GM21786 (cell line): Measurements from ENCODE around the gene RNF182.
"Not testable (repeated sequence)": the region's sequence is repeated elsewhere in the genome, so short reads cannot be mapped to it uniquely, and the experiment has no call there.

Experiments used
- ATAC-seq: cut with Tn5 transposase; IDR thresholded peaks from one replicate; pipeline ENCODE4 v1.9.1; 2021; ENCODE audit not compliant: unreplicated experiment

RNF182 gene

DNA sequence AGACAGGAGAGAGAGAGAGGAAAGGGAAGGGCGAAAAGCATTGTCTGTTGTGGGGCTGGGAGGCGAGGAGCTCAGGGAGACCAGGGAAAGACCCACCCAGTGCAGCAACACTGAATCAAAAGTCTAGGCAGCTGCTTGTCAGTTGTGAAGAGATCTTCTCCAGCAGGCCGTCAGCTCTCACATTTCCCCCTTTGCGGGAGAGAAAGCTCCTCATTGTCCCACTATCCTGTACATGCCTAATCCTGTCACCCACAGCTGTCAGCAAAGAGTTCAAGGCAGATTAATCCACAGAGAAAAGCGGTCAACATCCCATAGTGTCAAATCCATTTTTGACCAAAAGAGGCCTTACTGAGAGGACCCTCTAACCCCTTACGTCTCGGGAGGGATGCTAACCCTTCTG, 27.3 kb downstream of the RNF182 start:
- no peak for ATAC-seq

DNA sequence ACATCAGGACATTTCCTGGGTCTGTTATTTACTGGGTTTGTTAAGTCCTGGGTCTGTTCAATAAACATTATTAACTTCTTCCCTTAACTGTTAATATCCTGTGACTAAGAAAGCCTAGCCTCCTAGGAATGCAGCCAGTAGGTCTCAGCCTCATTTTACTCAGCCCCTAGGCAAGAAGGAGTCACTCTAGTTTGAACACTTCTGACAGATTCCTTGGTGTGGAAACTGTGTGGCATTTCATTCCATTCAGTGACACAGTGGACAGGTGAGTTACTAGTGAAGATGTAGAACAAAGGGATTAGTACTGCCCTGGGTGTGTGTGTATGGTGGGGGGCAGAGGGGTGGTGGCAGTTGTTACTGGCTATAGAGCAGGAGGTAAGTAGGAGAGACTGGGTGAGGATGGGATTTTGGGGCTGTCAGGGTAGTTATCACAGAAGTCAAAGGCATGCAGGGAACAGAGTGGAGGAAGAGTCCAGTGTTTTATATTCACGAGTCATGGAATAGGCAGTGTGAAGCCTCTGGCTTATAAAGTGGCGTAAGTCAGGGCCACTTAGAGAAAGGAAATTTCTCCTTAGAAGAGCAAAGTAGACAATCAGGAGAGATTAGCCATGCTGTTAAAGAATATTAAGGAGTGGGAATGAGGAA, 28.4 kb downstream of the RNF182 start:
- ATAC-seq, result no peak

DNA sequence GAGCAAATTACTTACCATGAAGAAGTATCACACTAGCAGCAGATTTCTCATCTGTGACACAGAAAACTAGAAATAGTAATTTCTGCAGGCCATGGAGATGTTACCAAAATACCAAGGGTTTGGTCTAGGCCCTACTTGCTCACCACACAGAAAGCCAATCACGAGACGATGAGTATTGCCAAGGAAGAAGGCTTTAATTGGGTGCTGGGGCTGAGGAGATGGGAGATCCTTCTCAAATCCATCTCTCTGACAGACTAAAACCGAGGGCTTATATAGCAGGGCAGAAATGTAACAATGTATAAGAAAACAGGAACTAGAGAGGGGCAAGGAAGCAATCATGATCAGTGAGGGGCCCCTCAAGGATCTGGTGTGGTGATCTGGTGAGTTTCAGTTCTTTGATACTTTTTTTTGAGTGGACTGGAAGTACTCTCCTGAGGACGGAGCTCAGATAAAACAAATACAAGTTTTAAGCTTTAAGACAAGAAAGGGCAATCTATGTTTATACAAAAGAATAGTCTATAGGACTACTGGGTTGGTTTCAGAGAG, 40.9 kb downstream of the RNF182 start:
- ATAC-seq, result no peak

DNA sequence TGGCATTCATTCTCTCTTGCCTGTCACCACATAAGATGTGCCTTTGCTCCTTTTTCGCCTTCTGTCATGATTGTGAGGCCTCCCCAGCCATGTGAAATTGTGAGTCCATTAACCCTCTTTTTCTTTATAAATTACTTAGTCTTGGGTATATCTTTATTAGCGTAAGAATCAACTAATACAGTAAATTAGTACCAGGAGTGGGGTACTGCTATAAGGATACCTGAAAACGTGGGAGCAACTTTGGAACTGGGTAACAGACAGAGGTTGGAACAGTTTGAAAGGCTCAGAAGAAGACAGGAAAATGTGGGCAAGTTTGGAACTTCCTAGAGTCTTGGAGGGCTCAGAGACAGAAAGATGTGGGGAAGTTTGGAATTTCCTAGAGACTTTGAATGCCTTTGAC, 46.6 kb downstream of the RNF182 start:
- no peak for ATAC-seq

DNA sequence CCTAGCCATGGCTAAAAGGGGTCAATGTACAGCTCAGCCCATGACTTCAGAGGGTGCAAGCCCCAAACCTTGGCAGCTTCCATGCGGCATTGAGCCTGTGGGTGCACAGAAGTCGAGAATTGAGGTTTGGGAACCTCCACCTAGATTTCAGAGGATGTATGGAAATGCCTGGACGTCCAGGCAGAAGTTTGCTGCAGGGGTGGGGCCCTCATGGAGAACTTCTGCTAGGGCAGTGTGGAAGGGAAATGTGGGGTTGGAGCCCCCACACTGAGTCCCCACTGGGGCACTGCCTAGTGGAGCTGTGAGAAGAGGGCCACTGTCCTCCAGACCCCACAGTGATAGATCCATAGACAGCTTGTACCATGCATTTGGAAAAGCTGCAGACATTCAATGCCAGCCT, 47.9 kb downstream of the RNF182 start:
- not testable (repeated sequence) for ATAC-seq

DNA sequence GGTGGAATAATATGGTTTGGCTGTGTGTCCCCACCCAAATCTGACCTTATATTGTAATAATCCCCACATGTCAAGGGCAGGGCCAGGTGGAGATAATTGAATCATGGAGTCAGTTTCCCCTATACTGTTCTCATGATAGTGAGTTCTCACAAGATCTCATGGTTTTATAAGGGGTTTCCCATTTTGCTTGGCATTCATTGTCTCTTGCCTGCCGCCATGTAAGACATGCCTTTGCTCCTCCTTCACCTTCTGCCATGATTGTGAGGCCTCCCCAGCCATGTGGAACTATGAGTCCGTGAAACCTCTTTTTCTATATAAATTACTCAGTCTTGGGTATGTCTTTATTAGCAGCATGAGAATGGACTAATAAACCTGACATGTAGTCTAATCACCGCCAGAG, 48.7 kb downstream of the RNF182 start:
- not testable (repeated sequence) for ATAC-seq

DNA sequence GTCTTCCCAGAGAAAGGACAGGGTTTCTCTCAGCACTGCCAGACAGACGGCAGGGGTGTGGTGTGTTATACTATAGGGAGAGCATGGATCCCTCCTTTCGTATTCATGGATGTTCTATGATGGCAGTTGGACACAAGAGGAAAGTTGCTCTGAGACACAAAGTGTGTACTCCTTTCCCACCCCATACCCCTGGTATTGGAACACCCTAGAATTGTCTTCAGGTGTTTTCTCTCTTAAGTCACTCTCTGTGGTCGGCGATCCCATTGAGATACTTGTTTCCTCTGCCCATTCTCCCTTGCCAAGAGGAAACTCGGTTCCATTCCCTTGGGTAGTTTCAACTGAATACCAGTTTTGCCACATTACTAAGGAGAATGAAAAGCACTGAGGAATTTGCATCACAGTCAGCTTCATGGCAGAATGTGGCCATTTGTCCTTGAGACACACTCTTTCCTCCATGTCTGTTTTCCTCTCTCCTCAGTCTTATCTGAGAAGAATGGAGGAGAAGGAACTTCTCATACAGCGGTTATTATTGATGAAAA, 53.4 kb downstream of the RNF182 start:
- ATAC-seq, result no peak

DNA sequence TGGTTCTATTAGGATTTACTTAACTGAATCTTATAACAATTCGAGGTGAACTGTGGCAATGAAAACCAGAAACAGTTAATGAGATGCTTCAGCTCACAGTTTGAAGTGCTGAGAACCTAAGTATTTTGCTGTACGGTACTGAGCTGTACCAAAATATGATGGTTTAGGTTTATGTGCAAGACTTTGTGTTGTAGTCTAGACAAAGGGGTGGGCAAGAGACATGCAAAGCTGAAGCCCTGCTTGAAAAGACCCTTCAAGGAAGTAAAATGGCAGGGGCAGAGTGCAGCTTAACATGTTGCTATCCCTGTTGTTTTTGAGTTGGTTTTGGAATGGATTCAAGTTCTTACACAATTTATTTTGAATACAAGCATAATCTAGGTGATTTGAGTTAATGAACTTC, 54.0 kb downstream of the RNF182 start:
- no peak for ATAC-seq

DNA sequence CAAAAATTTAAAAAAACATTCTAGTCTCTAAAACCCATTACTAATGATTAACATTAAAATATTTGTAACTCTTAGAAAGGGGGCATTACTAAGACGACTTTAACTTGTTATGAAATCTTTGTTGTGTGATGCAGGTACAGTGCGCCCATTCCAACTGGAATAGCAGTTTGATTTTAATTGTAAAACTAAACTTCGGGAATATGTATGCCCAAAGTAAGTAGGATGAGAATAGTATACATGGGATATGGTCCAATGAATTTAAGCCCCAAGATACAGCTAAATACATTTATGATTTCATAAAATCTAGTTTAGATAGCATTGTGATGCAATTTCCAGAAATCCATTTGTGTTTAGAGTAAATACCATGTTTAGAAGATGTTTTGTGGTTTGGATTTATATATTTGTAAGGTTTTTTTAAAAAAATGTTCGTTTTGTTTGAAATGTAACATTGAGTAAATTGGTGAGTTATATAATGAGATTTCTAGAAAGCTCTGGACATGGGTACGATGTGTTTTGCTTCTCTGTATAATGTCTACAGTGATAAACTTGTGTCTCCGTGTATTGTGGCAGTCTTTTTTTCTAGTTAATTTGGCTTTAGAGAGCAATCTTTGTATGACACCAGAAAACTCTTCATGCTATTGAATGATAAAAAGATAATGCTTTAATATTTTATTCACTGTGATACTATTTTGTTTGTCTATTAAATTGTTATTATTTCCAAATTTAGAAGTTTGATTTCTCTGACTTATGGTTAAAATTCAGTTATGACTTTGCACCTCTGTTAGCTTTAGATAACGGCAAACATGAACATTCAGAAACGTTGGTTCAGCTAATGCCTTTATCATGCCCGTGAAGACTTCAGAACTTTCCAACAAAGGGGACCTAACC, 54.8 kb downstream of the RNF182 start:
- no peak for ATAC-seq

DNA sequence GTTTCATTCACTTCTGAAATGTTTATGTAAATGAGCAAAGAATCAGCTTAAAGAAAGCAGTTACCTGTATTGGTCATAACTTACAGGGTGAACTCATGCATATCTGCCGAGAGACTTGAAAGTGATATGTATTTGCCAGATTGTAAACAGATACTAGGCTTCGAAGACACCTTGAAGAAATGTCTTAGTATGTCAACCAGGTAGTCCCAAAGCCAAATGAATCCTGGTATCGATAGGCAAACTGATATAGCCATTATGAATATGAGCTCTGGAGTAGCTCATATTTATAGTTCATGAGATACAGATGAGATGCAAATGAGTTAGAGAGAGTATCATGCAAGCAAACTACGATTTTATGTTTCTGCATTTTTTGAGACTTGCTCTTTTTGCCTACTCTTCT, 55.8 kb downstream of the RNF182 start:
- ATAC-seq, result no peak

DNA sequence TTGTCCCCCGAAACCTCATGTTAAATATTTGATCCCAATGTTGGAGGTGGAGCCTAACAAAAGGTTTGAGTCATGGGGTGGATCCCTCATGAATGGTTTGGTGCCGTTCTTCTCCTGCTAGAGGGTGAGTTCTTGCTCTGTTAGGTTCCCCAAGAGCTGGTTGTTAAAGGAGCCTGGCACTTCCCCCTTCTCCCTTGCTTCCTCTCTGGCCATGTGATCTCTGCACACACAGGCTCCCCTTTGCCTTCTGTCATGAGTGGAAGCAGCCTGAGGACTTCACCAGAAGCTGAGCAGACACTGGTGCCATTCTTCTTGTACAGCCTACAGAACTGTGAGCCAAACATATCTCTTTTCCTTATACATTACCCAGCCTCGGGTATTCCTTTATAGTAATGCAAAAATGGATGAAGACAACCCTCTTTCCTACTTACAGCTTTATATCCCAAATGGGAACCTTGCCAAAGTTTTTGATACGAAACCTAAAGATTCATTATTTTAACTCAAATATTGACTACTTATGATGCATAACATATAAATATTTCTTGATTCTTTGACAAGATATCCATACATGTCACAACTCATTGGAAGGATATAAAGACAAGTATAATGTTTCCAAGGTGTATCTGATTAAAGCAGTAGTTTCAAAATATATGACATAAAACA, 61.0 kb downstream of the RNF182 start:
- no peak for ATAC-seq

DNA sequence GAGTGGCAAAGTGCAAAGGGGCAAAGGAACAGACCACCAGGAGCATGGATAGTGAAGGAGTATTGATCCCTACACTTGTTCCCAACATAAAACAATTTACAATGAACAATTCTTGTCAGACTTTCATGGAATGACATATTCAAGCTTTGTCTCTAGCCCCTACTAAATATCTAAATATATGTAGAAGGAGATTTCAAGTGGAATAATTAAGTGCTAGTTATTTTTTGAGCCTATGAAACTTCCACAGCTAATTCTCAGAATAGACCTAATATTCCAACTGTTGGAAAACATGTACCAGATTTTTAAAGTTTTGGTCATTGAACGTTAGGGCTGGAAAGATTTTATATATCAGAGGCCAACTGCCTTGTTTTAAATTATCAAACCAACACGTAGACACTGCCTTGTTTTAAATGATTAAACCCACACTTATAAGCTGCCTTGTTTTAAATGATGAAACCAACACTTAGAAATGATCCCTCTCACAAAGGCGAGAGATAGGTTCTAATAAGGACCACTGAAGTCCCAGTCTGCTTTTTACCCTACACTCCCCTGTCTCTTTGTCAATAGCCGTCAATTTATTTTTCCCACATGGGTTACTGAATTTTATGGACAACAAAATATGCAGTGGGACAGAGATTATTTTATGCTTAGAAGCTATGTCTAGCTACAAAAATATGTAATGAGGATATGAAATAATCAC, 62.1 kb downstream of the RNF182 start:
- ATAC-seq, result no peak

DNA sequence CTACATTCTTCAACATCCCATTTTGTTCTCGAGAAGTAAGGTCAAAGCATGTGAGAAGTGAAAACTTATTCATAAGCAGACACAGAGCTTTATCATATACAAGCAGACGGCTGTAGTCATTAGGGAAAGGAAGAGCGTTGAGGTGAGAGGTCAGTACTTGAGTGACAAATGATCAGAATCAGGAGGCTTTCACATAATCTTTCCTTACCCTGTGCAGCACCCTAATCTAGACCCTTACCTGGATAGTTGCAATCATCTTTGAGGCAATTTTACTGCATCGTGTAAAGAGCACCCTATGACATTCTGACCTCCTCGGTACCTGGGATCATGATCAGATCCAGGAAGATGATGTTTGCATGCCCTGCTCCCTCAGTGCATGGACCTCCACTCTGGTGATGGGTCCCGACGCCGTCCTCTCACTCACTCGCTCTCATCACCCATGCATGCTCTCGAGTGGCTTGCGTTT, 62.7 kb downstream of the RNF182 start:
- no peak for ATAC-seq

DNA sequence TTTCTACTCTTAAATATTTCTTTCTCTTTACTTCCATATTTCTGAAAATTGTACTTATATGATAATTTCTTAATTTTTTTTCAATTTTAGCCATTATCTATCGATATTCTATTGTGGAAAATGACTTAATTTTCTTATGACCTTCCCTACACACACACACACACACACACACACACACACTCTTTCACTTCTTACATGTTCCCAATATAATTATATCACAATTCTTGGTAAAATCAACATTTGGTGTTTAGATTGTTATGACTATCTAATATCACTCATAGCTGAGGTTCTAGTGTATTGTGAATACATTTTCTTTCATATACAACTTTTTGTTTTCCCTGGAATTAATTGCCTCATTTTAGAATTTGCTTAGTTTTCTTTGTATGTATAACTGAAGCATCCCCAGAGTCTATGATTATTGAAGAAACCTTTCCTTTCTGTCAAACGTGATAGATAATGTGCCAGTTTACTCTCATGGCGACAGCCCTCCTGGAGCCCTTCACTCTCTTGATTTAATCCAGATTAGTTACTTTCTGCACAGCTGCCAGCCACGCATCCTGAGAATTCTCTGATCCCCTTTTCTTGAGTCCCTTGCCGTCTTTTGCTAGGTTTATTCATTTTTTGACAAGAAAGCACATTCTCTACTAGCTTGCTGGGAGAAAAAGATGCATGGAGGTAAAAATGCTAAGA, 63.4 kb downstream of the RNF182 start:
- no peak for ATAC-seq

DNA sequence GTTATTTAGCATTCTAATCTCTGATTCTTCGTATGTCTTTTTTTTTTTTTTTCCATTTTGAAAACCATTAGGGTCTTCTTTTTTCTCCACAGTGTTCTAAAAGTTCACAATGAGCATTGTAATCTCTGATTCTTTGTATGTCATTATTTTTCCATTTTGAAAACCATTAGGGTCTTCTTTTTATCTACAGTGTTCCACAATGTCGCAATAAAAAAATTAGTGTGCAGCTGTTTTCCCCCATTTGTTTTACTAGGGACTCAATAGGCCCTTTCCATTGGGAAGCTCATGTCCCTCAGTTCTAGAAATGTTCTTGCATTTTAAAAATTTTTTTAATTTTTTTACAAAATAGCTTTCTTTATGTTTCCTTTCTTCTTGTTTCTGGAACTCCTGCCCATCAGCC, 64.2 kb downstream of the RNF182 start:
- no peak for ATAC-seq

DNA sequence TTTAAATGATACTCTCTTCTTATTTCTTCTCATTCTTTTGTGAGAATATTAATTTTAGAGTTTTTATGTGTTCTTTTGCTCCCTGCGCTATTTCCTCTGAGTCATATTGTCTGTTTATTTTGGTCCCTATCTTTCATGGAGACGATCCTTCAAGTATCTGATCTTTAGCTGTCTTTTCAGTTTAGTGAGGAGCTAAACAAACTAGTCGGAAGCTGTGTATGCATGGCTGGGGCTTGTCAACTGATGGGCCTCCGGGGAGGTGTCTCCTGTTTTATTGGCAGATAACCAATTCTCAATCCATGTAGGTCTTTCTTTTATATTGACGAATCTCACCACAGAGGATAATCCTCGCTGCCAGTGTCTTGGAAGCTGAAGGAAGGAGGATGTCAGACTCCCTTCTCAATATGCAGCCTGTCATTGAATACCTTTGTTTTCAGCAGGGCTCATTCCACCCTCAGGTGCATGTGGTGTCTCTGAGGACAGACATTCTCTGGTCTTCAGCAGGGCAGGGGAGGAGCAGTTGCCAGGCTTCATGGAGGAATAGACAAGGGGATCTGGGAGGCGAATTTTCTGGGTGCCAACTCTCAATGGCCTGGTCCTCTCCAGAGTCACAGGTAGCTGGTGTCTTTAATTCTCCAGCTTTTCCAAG, 64.9 kb downstream of the RNF182 start:
- ATAC-seq, result no peak

DNA sequence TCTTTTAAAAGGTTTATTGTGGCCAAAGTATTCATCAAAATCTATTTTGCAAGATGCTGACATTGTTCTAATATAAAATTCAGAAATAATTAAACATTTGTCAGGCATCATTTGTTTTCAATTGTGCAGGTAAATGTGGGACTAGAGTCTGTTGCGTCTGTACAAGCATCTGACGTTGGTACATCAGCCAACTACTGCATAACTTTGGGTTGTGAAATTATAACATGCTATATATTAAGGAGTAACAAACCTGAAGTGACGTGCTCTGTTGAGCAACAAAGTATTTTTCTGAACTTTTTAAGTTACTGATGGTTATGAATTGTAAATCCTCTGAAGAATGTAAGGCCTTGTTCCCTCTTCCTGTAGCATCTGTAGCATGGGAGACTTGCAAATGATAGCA, 66.0 kb downstream of the RNF182 start:
- ATAC-seq, result no peak

DNA sequence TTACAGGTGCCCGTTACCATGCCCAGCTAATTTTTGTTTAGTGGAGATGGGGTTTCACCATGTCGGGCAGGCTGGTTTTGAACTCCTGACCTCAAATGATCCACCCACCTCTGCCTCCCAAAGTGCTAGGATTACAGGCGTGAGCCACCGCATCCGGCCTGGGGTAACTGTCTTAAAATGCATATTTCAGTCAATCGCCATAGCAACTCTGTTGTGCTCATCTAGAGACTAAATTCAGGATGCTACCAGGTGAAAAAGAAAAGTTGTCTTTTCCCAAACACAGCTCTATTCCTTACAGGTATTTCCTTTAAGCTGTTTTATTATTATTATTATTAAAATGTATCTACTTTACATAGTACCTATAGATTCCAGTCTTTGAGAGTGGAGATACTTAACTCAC, 66.6 kb downstream of the RNF182 start:
- ATAC-seq, result no peak

DNA sequence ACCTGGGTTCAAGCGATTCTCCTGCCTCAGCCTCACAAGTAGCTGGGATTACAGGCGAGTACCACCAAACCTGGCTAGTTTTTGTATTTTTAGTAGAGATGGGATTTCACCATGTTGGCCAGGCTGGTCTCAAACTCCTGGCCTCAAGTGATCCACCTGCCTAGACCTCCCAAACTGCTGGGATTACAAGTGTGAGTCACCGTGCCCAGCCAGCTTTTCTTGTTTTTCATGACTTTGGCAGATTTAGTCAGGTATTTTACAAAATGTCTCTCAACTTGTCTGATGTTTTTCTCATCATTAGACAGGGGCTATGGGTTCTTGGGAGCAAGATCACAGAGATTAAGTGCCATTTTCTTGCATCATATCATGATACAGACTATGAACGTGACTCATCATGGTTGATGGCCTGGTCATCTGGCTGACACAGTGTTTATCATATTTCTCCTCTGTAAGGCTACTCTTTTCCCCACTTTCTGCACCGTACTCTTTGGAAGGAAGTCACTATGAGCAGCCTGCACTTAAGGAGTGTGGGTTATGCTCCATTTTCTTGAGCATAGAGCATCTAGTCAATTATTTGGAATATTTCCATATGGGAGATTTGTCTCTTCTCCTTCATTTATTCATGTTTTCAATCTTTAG, 67.8 kb downstream of the RNF182 start:
- no peak for ATAC-seq
